ENCODE measurements around the gene CCSER1.
"Not testable (repeated sequence)": the region's sequence is repeated elsewhere in the genome, so short reads cannot be mapped to it uniquely, and the experiment has no call there.

CCSER1 gene

DNA sequence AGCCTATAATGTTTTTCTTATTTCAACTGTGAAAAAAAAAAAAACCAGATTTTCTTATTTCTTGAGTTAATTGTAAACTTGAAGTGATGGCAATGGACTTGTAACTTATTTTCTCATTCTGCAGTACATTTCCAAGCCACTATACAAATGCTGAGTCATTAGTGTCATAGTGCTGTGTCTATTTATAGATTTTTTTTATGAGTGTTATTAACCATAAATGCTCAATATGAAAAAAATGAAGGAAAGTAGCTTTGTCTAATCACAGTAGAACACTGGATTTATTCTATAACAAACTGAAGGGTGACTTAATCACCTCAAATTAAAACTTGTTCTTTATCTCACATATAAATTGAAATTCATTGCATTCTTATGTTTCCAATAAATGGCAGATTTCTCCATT, 718.6 kb downstream of the CCSER1 start:
- no peak for DNase-seq

- peak; percentile 1 for DNase-seq
These were observed 725.0 kb downstream of the CCSER1 start for GRCh38 chr4:90852237-90852636.

DNA sequence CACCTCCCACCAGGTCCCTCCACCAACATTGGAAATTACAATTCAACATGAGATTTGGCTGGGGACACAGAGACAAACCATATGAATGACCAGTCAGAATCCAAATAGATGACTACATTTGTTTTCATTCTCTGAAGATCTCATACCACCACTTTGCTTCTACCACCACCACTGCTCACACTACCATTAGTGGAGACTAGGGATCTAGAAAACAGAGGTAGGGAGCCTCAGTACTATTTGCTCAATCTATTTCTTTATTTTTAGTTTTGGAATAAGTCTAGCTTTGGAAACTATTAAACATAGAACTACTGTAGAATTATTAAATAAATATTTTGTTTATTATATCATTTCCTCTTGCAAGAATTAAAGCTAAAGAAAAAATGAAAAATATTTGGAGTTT, 727.9 kb downstream of the CCSER1 start:
- DNase-seq: no peak

DNA sequence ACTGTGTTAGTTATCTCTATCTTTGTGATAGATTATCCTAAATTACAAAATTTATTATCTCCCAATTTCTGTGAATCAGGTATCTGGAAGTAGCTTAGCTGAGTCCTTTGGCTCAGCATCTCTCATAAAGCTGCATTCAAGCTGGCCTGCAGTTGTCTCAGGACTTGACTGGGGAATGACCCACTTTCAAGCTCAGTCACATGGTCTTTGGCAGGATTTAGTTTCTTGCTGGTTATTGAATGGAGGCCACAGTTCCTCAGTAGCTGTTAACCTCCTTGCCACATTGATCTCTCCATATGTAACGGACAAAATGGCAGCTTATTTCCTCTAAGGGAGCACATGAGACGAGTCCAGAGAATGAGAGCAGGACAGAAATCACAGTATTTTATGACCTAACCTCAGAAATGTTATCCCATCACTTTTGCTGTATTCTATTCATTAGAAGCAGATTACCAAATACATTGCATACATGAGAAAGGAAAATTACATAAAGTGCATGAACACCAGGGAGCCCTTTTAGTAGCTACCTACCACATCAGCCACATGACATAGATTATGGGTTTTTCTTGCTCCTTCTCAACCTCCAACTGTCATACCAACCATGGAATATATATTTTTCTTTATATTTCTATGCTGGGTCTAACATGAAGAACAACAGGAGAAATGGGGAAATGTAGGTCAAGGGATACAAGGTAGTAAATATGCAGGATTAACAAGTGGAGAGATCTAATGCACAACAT, 730.1 kb downstream of the CCSER1 start:
- no peak for DNase-seq

- DNase-seq: no peak
These were observed 748.6 kb downstream of the CCSER1 start for GRCh38 chr4:90875791-90876190.

- no peak for DNase-seq
These were observed 749.1 kb downstream of the CCSER1 start for GRCh38 chr4:90876296-90876695.

GRCh38 chr4:90883519-90883918, 756.3 kb downstream of the CCSER1 start:
- DNase-seq: no peak

- DNase-seq: no peak
These were observed 761.4 kb downstream of the CCSER1 start for GRCh38 chr4:90888571-90888970.

DNA sequence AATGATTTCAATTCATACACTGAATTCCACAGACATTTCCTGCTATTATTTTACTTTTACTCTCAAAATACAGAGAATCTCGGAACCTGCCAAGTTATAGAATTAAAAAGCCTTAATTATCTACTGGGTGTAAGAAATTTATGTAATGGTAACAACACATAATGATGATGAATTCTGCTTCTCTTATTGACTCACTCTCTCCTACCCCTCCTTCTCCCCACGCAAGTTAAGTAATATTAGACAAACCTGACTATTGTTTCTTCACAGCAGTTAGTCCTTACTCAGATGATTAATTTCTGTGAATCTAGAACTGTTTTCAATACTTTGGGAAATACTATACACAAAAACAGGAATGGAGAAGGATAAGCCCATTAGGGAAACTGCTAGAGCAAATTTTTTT, 762.0 kb downstream of the CCSER1 start:
- no peak for DNase-seq

DNA sequence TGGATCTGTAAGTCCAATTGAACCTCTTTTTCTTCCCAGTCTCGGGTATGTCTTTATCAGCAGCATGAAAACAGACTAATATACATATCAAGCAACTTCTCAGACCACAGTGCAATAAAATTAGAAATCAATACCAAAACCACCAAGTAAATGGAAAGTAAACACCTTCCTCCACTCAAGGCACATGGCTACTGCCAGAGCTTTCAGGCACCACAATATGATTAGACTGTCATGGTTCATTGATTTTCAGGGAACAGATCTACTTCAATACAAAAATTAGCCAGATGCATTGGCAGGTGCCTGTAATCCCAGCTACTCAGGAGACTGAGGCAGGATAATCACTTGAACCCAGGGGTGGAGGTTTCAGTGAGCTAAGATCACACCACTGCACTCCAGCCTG, 776.2 kb downstream of the CCSER1 start:
- peak; percentile 79 for DNase-seq

GRCh38 chr4:90904021-90904420, 776.8 kb downstream of the CCSER1 start:
- DNase-seq: no peak

DNA sequence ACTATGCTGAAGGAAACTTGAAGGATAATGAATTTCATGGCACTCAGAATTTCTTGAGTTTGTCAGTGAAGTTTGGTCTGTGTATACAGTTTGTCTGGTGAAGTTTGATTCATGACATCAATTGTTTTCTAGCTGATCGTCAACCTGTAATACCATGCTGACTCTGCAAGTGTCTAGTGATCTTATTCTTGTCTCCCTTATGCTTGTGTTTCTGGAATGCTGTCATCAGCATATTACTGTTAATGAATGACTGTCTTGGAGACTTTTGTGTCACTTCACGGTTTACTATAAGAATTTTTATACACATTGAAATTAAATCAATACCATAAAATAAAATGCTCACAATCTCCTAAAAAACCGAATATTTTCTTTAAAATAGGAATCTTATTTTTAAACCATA, 779.0 kb downstream of the CCSER1 start:
- DNase-seq: no peak

GRCh38 chr4:90911724-90912434, 784.7 kb downstream of the CCSER1 start:
- not testable (repeated sequence) for DNase-seq

- DNase-seq: no peak
These were observed 795.0 kb downstream of the CCSER1 start for GRCh38 chr4:90922174-90922573.

DNA sequence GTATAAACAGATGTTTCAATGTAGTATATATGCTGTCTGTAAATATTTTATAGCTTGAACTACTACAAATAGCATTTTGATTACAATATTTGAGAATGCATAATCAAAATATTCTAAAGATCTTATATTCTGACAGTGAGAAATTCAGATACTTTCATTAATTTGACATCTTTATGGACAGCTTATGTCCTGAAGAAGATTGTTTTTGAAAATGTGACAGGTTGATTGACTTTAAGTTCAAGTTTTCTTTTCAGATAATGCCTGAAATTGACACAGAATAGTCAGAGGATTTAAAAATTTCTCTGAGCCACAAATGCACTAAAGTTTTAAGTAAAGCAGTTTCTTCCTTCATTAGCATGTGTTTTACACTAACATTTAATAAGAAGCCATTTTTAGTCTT, 799.8 kb downstream of the CCSER1 start:
- DNase-seq: no peak

DNA sequence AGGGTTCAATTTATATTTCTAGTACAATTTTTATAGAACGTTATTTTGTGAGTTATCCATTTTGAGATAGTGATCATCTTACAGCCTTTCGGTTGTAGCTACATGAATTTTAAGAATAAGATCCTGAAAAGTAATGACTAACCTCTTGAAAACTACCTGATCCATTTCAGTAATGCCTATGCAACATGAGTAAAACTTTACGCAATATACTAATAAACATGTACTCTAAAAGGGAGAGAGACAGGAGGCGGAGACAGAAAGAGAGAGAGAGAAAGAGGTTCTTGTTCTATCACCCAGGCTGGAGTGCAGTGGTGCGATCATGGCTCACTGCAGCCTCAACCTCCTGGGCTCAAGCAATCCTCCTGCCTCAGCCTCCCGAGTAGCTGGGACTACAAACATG, 816.1 kb downstream of the CCSER1 start:
- DNase-seq: no peak

DNA sequence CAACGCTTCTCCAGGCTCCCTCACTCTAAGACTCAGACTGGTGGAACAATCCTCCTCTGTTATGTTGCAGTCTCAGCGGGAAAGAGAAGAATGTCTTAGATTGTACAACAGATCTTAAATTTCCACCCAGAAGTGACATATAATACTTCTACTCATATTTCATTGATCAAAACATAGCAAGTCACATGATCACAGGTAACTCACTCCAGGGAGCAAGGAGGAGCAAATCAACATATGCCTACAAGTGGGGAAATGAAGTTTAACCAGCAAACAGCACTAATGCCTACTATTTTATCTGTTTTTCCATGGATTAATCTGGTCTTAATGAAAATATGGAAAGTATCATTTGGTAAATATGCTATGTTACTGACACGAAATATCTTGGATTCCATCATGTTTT, 819.8 kb downstream of the CCSER1 start:
- no peak for DNase-seq

- DNase-seq: no peak
These were observed 823.2 kb downstream of the CCSER1 start for GRCh38 chr4:90950385-90950841.

- no peak for DNase-seq
These were observed 823.8 kb downstream of the CCSER1 start for GRCh38 chr4:90951037-90951436.

- DNase-seq: peak; percentile 21
These were observed 831.2 kb downstream of the CCSER1 start for GRCh38 chr4:90958256-90958895.

- DNase-seq: no peak
These were observed 833.2 kb downstream of the CCSER1 start for GRCh38 chr4:90960433-90960832.

- no peak for DNase-seq
These were observed 833.6 kb downstream of the CCSER1 start for GRCh38 chr4:90960840-90961239.

DNA sequence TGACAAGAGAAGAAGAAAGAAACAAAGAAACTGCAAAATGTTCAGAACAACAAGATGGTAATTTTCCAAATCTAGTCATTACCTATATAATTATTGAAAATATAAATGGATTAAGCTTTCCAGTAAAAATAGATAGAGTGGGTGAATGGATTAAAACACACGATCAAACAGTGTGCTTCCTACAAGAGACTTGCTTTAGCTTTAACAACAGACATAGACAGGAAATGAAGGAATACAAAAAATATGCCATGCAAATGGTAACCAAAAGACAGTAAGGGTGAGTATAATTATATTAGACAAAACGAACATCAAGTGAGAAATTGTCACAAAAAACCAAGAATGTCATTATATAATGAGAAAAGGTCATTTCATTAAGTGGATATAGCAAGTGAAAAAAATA, 842.8 kb downstream of the CCSER1 start:
- no peak for DNase-seq

- DNase-seq: no peak
These were observed 850.5 kb downstream of the CCSER1 start for GRCh38 chr4:90977726-90978125.

All from NCI-H82 (cell line).